Left ventricle myocardium inferior (tissue), 1 donor: ENCODE results near the gene AGPAT3. TPM values are rescaled to one million over a fixed set of nuclear protein-coding genes. Genes with fewer than 3 reads are reported as not detected.

Experiments used
- DNase-seq: peaks from one replicate; pipeline ENCODE4 v3.0.0-alpha.2; 2020
- H3K27ac ChIP-seq: fragments of 200-600 bp; replicated peaks from 2 replicates; pipeline ENCODE4 v1.8.0; 2021
- H3K27me3 ChIP-seq: fragments of 200-600 bp; 2 replicates; pipeline ENCODE4 v1.8.0; 2021; ENCODE audit warnings: low read depth
- H3K36me3 ChIP-seq: fragments of 200-600 bp; 2 replicates; pipeline ENCODE4 v1.8.0; 2021
- H3K4me1 ChIP-seq: fragments of 200-600 bp; 2 replicates; pipeline ENCODE4 v1.8.0; 2021
- H3K4me3 ChIP-seq: fragments of 200-600 bp; 2 replicates; pipeline ENCODE4 v1.8.0; 2021; ENCODE audit warnings: mild to moderate bottlenecking, moderate library complexity
- H3K9me3 ChIP-seq: fragments of 200-600 bp; replicated peaks from 2 replicates; pipeline ENCODE4 v1.8.0; 2021
- intact Hi-C: fragments of 100-400 bp; cut with micrococcal nuclease; formaldehyde crosslinking; loops from one replicate; pipeline ENCODE4 v1.11.0; 2022
- total RNA-seq: library from RNA; stranded (reverse); fragmentation: NEBNext Ultra II Directional; extraction: Animal tissue kit (Norgen Biotek cat#: 25700); gene quantifications from one replicate; pipeline ENCODE4 v1.2.1, GENCODE V29; 2021
- TF ChIP-seq, protein P1 (sequence below): fragments of 200-600 bp; IDR thresholded peaks from 2 replicates; pipeline ENCODE4 v1.8.0; 2021; ENCODE audit warnings: antibody characterized with exemption, mild to moderate bottlenecking, borderline replicate concordance
- donor health status: DM: no; HTN: yes; CAD: no; lungs with severe emphysema.

The AGPAT3 gene
- total RNA-seq, 1 donor from 2014 or later: 79.6 TPM

DNA sequence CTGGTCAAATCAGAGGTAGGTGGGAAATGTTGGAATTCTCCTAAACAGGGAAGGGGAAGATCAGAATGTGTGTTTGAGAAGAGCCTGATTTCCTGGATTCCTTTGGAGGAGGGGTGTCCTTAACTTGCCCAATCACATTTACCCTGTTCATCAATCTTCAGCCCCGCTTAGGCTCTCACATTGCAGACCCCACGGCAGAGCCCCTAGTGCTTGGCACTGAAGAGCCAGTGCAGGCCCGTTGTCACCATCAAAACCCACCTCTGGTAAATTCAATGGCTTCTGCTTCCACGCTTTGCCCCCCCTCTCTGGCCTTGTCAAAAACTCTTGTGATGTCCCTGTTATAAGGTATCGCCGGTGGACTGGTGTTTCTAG lies 2.3 kb downstream of the AGPAT3 start:
- DNase-seq: no peak
- TF ChIP-seq, protein P1, sequence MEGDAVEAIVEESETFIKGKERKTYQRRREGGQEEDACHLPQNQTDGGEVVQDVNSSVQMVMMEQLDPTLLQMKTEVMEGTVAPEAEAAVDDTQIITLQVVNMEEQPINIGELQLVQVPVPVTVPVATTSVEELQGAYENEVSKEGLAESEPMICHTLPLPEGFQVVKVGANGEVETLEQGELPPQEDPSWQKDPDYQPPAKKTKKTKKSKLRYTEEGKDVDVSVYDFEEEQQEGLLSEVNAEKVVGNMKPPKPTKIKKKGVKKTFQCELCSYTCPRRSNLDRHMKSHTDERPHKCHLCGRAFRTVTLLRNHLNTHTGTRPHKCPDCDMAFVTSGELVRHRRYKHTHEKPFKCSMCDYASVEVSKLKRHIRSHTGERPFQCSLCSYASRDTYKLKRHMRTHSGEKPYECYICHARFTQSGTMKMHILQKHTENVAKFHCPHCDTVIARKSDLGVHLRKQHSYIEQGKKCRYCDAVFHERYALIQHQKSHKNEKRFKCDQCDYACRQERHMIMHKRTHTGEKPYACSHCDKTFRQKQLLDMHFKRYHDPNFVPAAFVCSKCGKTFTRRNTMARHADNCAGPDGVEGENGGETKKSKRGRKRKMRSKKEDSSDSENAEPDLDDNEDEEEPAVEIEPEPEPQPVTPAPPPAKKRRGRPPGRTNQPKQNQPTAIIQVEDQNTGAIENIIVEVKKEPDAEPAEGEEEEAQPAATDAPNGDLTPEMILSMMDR: no peak
- intact Hi-C loops: no loop called here
- Histone ChIP-seq H3K9me3 (no peaks in the 10 kb centered on the region), H3K27me3 (no peaks in the 10 kb centered on the region), H3K4me3 (peak overlapping the region; percentile 90), H3K27ac (peak overlapping the region; percentile 94), H3K4me1 (peaks cover 75% of the 10 kb centered on the region), H3K36me3 (no peaks in the 10 kb centered on the region)

DNA sequence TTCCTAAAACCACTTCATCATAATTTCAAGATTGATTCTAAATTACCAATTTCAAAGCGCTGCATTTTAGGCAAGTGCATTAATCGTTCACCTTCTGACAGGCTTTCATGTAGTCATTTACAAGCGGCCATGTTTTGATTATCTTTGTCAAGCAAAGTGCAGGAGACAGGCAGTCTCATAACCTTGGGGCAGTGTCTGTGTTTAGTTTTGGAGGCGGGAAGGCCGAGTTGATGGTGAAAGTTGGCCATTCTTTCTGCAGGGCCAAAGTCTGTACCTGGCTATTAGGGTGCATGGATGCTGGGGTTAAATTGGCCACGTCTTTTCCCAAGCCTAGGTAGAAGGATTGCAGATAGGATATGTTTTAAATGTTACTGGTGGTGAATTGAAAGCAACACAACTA lies 2.9 kb downstream of the AGPAT3 start:
- no peak overlapping the region for H3K4me3 ChIP-seq
- H3K36me3 ChIP-seq: peaks cover 2% of the 10 kb centered on the region
- no peaks in the 10 kb centered on the region for H3K9me3 ChIP-seq
- no peaks in the 10 kb centered on the region for H3K27me3 ChIP-seq
- H3K27ac ChIP-seq: peak overlapping the region; percentile 94
- TF ChIP-seq, protein P1: no peak
- H3K4me1 ChIP-seq: peaks cover 78% of the 10 kb centered on the region
- intact Hi-C loops: no loop called here
- DNase-seq: no peak

DNA sequence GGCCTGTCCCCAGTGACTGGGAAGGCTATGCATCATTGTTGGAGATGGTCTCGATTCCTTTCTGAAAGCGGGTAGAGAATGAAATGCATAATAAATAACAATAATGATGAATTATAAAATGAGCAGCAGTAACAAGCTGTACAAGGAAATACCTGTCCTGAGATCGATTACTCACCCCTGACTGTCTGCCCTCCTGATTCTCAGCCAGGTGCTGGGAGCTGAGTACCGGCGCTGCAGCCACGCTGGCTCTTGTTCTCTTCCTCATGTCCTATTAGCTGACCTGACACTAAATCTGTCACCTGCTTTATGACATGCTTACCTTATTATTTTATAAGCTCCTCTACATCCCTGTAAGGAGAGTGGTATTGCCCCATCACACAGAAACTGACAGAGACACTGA lies 3.4 kb downstream of the AGPAT3 start:
- intact Hi-C loops: no loop called here
- Histone ChIP-seq H3K4me3 (no peak overlapping the region), H3K9me3 (no peaks in the 10 kb centered on the region), H3K27ac (peak overlapping the region; percentile 94), H3K4me1 (peaks cover 80% of the 10 kb centered on the region), H3K36me3 (peaks cover 8% of the 10 kb centered on the region), H3K27me3 (no peaks in the 10 kb centered on the region)
- no peak for DNase-seq
- TF ChIP-seq, protein P1: no peak

DNA sequence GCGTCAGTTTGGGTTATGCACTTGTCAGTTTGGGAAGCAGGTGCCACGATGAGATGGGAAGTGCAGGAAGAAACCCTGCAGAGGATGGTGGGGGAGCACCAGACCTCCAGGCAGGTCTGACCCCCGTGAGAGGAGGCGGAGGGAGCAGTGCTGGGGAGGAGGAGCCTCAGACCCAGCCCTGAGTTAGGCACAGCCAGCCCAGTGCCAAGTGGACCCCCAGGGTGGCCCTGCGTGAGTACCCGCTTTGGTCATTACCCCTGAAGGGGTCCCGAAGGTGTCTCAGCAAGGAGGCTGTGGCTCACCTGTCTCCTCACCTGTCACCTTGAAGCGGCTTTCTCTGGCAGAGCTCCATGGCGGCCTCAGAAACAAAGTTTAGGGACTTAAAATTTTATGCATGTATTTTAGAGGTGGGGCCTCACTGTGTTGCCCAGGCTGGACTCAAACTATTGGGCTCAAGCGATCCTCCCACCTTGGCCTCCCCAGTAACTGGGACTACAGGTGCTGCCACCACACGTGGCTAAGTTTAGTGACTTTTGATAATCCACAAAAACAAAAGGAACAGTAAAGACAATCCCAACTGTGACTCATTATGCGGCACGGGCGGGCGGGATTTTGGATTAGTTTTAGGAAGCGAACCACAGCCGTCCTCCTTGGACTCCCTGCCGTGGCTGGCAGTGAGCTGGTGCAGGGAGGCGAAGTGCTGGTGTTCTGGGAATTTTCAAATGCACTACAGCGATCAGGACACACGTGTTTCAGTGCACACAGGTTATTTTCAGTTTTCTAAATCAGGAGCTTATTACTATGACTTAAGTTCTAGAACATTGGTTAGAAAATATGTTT lies 4.7 kb downstream of the AGPAT3 start:
- H3K27ac ChIP-seq: peak overlapping the region; percentile 94
- intact Hi-C loops: no loop called here
- no peaks in the 10 kb centered on the region for H3K27me3 ChIP-seq
- TF ChIP-seq, protein P1: no peak
- H3K4me3 ChIP-seq: no peak overlapping the region
- no peak for DNase-seq
- H3K4me1 ChIP-seq: peaks cover 82% of the 10 kb centered on the region
- H3K9me3 ChIP-seq: no peaks in the 10 kb centered on the region
- H3K36me3 ChIP-seq: peaks cover 9% of the 10 kb centered on the region

DNA sequence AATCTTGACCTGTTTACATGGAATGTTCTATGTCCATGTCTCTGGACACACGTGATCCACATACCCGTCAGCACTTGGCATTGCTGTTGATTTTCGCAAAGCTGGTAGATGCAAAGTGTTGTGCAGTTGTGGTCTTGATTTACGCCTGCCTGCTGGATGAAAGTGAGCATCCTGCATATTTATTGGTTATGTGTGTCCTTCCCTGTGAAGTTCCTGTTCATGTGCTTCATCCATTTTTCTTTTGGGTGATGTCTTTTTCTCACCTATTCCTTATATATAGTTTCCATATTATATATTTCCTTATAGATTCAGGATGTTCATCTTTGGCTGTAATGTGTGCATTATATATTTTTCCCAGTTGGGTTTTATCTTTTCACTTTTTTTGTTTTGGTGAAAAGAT lies 6.5 kb downstream of the AGPAT3 start:
- intact Hi-C loops: no loop called here
- no peak overlapping the region for H3K4me3 ChIP-seq
- peaks cover 16% of the 10 kb centered on the region for H3K36me3 ChIP-seq
- TF ChIP-seq, protein P1: no peak
- H3K4me1 ChIP-seq: peaks cover 78% of the 10 kb centered on the region
- H3K27me3 ChIP-seq: no peaks in the 10 kb centered on the region
- no peak for DNase-seq
- no peaks in the 10 kb centered on the region for H3K9me3 ChIP-seq
- H3K27ac ChIP-seq: peak overlapping the region; percentile 94
